Forelimb muscle (tissue), 1 donor: ENCODE data around the gene MTIF3. TPM values are rescaled to one million over a fixed set of nuclear protein-coding genes. Genes with fewer than 3 reads are reported as not detected.

Experiments
- polyA plus RNA-seq: library from polyadenylated mRNA; unstranded; fragments of 120-200 nt; gene quantifications from one replicate; pipeline ENCODE4 v1.2.1, GENCODE V29; 2013; ENCODE audit not compliant: insufficient read length

Gene MTIF3
- polyA plus RNA-seq, 1 donor = 62.9 TPM

Other genes with a start within 250 kb of the MTIF3 start
- 1,062 TPM for gene RPL21, start 199.0 kb downstream of the MTIF3 start, polyA plus RNA-seq
- gene RASL11A, start 179.7 kb downstream of the MTIF3 start, polyA plus RNA-seq = 1.3 TPM
- gene GTF3A, start 25.9 kb downstream of the MTIF3 start, polyA plus RNA-seq = 162 TPM
- 4.1 TPM for gene LNX2, start 170.0 kb upstream of the MTIF3 start, polyA plus RNA-seq
- 95.2 TPM for gene POLR1D, start 171.3 kb upstream of the MTIF3 start, polyA plus RNA-seq